Cardiac fibroblast (primary cell): ENCODE measurements around the gene PPM1J.
A peak's percentile ranks its signal among the peaks of the same experiment; 100 is the strongest.

Source experiments
- DNase-seq, 2 donors: peaks; one replicate each; pipeline versions ENCODE4 v3.0.0 to v3.0.0-alpha.2; 2010; ENCODE audit warnings: low read depth in 2 of 2
- H3K4me3 ChIP-seq, 2 donors: replicated peaks in 1 of 2; 1 replicate in 1 of 2; 2 replicates in 1 of 2; pipeline ENCODE4 v1.5.1; 2011; ENCODE audit warnings: low read depth in 2 of 2, low read length in 2 of 2, mild to moderate bottlenecking in 2 of 2, moderate library complexity in 1 of 2
- CTCF ChIP-seq: IDR thresholded peaks from one replicate; pipeline ENCODE4 v1.5.1; 2011; ENCODE audit warnings: low read depth, mild to moderate bottlenecking, low read length, inconsistent platforms

Gene PPM1J

GRCh38 chr1:112708002-112708448, 7.1 kb downstream of the PPM1J start:
- TF ChIP-seq CTCF, result no peak
- no peak overlapping the region for H3K4me3 ChIP-seq
- DNase-seq, result no peak

GRCh38 chr1:112707221-112708001, 7.7 kb downstream of the PPM1J start:
- peak; percentile 94 for TF ChIP-seq CTCF
- H3K4me3 ChIP-seq, result peak overlapping the region; percentile 56 to 93
- peak; percentile 93 to 94 for DNase-seq

- peak; percentile 36 to 52 for DNase-seq
- TF ChIP-seq CTCF, result no peak
- H3K4me3 ChIP-seq, result peak within 1 kb of the TSS; percentile 93 to 96
Measured at GRCh38 chr1:112706505-112707220, 8.5 kb downstream of the PPM1J start, which contains the start of gene RHOC. RHOC (minus strand) TSS chr1:112707127; CDS start chr1:112703799, 3,328 bp downstream.

DNA sequence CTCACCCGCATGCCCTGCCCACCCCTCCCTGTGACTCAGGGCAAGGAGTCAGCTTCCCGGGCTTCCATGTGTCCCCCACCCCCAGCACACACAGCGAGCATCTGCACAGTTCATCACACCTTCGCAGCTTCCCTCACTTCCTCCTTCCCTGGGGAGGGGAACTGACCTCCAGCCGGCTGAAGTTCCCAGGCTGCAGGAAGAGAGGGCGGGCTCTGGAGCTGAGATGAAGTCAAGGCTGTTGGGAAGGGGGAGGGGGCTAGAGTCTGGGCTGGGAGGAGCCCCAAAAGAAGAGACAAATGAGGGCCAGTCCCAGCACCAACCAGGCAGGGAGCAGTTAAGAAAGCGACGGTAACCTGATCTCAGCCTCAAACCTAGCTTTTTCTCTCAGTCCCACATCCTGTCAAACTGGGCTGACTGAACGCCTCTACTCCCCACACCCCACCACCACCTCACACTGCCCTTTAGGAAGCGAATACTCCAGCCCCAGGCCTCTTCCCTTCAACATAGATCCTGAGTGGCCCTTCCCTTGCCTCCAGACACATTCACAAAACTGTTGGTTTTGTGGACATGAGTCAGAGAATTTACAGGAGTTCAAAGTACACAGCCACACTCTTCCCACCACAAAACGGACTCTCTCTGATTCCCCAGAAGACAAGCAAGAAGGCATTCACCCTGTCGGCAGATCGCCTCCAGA, 10.1 kb downstream of the PPM1J start:
- peak; percentile 97 to 98 for DNase-seq
- peak overlapping the region; percentile 93 to 96 for H3K4me3 ChIP-seq
- no peak for TF ChIP-seq CTCF

- no peak for TF ChIP-seq CTCF
- DNase-seq, result no peak
- peak overlapping the region; percentile 38 to 93 for H3K4me3 ChIP-seq
Measured at GRCh38 chr1:112704391-112704933, 10.7 kb downstream of the PPM1J start.

DNA sequence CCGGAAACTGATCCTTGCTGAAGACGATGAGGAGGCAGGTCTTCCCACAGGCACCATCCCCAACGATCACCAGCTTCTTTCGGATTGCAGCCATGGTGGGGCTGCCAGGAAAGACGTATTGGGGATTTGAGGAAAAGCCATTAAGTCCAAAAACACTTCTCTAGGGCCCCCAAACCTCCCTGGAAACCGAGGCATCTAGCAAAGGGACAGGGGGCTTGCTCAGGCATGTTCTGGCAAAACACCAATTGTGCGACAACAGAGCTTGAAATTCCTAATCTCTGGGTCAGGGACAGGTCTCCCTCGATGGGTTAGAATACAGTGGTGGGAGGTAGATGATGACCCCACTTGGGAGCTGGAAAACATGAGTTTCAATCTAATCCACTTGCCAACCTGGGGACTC, 11.4 kb downstream of the PPM1J start:
- no peak for TF ChIP-seq CTCF
- H3K4me3 ChIP-seq, result no peak overlapping the region
- no peak for DNase-seq
